ENCODE measurements around the gene CD46.

CD46 gene

GRCh38 chr1:207798847-207799246, 47.0 kb downstream of the CD46 start:
- DNase-seq = peak; percentile 20 to 27

GRCh38 chr1:207799989-207800648, 48.3 kb downstream of the CD46 start:
- DNase-seq = no peak

DNA sequence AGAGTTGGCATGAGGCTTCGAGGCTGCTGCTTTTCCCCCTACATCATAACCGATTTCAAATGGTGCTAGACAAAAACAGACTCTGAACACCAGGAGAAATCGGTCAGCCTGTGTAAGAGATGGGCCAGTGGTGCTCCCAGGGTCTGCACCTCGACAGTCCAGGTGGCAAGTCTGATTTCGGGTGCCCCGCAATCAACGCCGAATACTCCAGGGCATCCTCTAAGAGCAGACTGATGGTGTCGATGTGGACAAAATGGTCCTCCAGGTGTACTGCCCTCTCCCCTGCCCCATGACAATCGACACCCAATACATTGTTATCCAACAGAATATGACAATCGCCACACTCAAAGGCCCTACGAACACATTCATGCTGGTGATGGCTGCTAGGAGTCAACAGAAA, 50.0 kb downstream of the CD46 start:
- no peak for DNase-seq

DNA sequence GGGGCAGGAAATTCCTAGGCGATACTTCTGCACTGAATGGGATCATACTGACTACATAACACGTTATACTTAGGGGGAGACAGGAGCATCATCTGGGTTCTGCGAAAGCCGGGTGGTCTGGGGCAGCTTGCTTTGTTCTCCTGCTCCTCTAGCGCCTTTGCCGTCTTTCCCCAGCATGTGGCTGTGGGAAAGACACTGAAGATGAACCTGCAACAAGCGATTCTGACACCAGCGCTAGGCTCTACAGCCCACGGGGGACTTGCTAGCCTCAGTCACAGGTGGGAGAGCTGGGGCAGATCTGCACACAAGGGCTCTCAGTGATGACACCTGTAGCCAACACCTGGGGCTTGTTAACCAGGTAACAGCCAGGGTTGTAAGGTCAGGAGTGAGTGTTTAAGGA, 51.8 kb downstream of the CD46 start:
- DNase-seq = no peak

GRCh38 chr1:207804721-207805468, 53.0 kb downstream of the CD46 start:
- no peak for DNase-seq

- no peak for DNase-seq
These were observed 54.1 kb downstream of the CD46 start for GRCh38 chr1:207805841-207806421.

DNA sequence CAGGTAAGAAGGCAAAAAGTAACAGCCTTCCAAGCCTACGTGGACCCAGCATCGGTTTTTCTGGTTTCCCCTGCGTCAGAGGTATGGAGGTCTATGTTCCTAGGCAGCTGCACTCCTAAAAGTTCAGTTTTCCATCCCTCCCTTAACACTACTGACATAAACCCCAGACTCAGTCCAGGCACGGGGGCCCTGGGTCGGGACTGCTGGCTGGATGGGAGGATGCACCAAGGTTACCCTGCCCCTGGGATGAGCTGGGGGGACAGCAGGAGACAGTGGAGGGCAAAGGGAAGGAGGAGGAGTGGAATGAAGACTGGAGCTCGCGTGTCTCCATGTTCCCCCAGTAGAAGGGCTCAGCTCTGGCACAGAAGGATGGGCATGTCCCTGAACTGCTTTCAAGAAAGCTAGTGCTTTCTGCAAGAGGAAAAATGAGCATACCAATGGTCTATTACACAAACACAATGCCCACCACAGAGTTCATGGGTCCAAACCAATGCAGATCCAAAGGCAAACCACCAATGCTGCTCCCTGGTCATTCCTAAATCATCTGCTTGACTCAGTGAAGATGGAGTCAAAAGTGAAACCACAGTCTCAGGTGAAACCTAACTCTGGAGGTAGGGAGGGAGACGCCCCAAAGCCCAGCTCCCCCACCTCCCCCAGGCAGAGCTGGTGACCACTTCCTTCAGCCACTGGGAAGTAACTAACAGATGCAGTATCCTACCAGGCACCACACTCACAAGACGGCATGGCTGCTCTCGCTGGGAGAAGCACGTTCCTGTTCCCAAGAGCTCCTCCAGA, 54.9 kb downstream of the CD46 start:
- DNase-seq = no peak

DNA sequence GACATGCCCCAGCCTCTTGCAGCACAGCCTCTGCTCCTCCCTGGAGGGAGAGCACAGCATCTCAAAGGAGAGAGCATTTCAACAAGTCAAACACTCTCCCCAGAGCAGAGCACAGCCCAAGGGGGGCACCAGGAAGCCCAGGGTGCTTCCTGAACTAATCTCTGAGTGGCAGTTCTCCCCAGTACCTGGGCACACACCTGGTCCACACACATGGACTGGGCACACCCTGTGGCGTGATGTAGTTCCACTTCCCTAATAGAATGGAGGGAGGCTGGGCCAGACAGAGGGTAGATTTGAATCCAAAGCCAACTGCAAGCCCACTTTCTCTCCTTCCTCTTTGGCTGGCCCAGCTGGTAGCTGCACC, 55.5 kb downstream of the CD46 start:
- no peak for DNase-seq

DNA sequence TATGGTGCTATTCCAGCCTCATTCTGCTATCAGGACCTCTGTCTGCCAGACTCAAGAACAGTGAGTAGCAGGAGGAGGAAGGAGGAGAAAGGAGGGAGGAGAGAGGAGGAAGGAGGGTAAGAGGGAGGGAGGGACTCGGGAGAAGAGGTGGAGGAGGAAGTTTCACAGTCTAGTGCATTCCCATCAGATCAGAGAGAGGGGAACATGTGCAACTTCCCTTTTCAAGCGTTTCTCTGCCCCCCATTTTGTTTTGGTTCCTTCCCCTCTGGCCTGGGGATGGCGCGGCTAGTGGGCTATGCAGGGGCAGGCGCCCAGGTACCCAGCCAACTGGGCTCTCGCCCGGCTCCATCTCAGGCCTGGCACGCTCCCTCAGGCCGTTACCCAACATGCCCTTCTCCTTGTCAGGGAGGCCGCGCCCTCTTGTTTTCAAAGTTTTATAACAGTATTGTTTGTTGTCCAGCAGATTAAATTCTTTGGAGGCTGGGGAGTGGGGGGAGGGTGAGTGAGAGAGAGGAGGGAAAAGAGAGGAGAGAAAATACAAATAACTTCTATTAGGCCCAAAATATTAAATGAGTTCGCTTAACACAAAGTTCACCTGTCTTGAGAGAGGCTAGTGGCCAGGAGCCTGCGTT, 56.0 kb downstream of the CD46 start:
- DNase-seq = peak; percentile 86 to 87

DNA sequence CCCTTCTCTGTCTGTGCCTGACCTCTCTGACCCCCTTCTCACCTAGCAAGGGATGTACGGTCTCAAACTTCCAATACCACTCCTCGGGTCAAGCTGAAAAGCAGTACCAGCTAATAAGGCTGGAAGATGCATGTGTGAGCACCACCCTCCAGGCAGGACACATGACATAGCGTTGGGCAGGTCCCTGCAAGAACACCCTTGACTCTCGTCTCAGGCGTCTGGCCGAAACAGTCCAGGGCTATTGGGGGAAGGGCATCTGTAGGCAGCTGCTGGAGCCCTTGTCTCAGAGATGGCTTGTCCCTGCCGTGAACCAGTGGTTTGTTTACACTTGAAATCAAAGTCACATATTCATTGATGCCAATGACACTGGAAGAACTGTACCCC, 56.5 kb downstream of the CD46 start:
- no peak for DNase-seq

- DNase-seq = no peak
These were observed 57.2 kb downstream of the CD46 start for GRCh38 chr1:207808911-207809555.

DNA sequence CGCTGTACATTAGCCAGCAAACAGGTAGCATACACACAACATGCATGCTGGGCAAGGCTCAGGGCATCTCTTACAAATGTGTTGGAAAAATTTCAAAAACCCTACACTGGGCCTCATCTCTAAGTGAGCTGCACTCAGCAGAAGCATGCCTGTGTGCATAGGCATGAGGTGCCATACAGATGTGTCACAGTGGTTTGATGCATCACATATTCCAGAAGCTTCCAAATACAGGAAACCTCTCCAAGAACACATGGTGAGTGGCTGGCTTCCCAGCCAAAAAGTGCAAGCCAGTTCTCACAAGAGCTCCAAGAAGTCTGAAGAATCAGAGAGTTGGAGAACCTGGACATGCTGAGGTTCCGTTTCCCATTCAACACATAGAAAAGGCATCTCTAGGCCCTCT, 58.3 kb downstream of the CD46 start:
- DNase-seq = no peak

DNA sequence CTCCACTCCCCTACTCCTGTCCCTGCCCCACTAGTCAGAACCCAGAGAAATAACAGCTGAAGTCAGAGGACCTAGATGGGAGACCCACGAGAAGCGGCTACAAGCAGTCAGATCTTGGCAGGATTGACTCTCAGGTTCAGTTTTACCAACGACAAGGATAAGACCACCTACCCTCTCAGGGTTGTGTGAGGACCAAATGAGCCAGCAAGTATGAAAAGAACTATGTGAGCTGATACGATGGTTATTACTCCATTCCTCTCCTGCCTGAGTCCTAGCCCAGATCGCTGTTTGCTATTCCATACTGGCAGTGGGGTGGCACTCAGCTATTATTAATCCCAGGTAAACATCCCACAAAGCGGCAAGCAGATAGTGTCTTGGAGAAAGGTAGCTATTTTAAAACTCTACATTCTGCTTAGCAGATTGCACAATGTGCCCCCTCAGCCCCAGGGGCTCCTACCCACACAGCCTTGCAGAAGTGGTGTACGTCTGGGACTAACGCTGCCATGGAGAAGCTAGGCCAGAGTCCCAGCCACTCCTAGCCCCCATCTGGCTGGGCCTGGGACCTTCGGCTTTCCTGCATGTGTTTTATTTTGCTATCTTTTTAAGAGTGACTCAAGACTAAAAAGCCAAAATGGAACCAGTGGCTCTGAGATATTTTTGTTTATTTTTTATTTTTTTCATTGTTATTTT, 58.9 kb downstream of the CD46 start:
- no peak for DNase-seq

- no peak for DNase-seq
These were observed 59.5 kb downstream of the CD46 start for GRCh38 chr1:207811319-207811718.

GRCh38 chr1:207811920-207812720, 60.3 kb downstream of the CD46 start:
- peak in 1 of 2 experiments; percentile 7 for DNase-seq

DNA sequence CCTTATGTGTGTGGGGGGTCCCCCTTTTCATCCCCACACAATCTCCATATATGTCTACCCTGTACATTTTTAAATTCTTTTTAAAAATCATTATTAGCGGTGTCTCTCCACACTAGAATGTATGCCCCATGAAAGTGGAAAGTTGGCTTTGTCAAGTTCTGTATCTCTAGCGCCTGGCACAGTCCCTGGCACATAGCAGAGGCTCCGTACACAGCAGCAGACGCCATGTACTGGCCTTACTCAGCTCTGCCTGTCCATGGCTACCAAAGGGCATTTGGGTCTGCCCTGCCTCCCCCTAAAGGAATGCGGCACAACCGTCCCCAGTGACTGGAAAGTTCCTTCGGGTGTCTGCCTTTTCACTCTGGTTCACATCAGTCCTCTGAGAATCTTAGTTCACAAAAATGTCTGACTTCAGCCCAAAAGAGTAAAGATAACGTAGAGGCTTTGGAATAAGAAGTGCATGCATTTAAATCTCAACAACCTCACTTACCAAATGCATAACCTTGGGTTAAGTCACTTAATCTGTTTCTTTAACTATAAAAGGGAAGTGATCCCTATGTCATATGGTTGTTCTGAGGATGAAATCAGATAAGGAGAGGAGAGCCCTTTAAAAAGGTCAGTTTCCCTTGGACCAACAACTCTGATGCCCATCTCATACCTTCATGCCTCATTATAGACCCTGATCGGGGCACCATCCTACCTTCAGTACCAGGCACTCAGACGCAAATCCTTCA, 61.1 kb downstream of the CD46 start:
- DNase-seq = no peak

DNA sequence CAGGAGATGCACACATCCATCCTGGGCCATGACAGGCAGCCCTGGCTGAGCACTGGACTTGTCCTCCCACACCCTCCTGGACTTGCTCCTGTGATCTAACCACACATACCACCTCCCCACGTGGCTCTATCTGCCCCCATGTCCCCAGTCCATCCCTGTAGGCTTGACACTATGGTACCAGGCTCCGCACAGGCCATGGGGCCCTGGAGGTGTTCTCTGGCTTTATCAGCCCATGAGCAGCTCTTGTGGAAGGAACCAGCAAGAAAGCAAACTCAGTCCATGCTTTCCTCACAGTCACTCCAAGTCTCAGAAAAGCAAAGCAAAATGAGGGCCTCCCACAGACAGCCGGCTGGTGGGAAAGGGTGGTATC, 61.6 kb downstream of the CD46 start:
- no peak for DNase-seq

GRCh38 chr1:207813946-207814345, 62.1 kb downstream of the CD46 start:
- DNase-seq = no peak

DNA sequence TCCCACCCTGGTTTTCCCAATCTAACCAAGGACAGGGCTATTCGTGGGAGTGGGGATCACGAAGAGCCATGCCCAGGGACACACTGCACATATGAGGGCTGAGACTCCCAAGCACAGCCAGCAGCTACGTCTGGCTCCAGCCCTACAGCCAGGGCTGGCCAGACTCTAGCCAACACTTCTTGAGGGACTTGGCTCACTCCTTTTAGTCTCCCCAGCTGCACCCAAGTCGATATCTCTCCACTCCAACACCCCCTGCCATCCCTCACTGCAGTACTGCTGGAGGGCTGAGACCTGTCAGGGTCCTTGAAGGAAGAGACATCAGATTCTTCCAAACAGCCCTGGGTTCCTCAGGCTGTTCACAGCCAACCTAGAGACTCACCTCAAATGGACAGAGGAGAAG, 62.6 kb downstream of the CD46 start:
- DNase-seq = no peak

- no peak for DNase-seq
These were observed 63.6 kb downstream of the CD46 start for GRCh38 chr1:207815466-207815865.

- no peak for DNase-seq
These were observed 64.0 kb downstream of the CD46 start for GRCh38 chr1:207815913-207816291.
